Smooth muscle cell (in vitro differentiated cells): Measurements from ENCODE around the gene ARHGAP1. TPM values are rescaled to one million over a fixed set of nuclear protein-coding genes. Genes with fewer than 3 reads are reported as not detected.
"Not testable (repeated sequence)": the region's sequence is repeated elsewhere in the genome, so short reads cannot be mapped to it uniquely, and the experiment has no call there.

Source experiments
- DNase-seq: peaks from one replicate; lab custom pipeline; 2025; ENCODE audit not compliant: unreplicated experiment; lab: John Stamatoyannopoulos, UW
- H2AFZ ChIP-seq: fragments of 200-600 bp; sonication (generic); 2 replicates; pipeline ENCODE4 v1.6.0; 2016; ENCODE audit warnings: antibody characterized with exemption, low read depth, mild to moderate bottlenecking
- H3F3A ChIP-seq: fragments of 200-600 bp; sonication (generic); 2 replicates; pipeline ENCODE4 v1.6.0; 2017; ENCODE audit warnings: antibody characterized with exemption, low read depth
- H3K27ac ChIP-seq: fragments of 200-600 bp; sonication (generic); 2 replicates; pipeline ENCODE4 v1.5.1; 2016; ENCODE audit warnings: low read depth, mild to moderate bottlenecking
- H3K27me3 ChIP-seq: fragments of 200-600 bp; sonication (generic); 2 replicates; pipeline ENCODE4 v1.6.1; 2016; ENCODE audit warnings: low read depth, mild to moderate bottlenecking
- H3K36me3 ChIP-seq: fragments of 200-600 bp; sonication (generic); 2 replicates; pipeline ENCODE4 v1.5.1; 2016; ENCODE audit warnings: low read depth
- H3K4me1 ChIP-seq: fragments of 200-600 bp; sonication (generic); 2 replicates; pipeline ENCODE4 v1.5.1; 2016; ENCODE audit warnings: low read depth
- H3K4me2 ChIP-seq: fragments of 200-600 bp; sonication (generic); 2 replicates; pipeline ENCODE4 v1.6.0; 2016; ENCODE audit warnings: mild to moderate bottlenecking
- H3K4me3 ChIP-seq: fragments of 200-600 bp; sonication (generic); 2 replicates; pipeline ENCODE4 v1.5.1; 2016; ENCODE audit warnings: mild to moderate bottlenecking
- H3K79me2 ChIP-seq: fragments of 200-600 bp; sonication (generic); 2 replicates; pipeline ENCODE4 v1.6.0; 2016; ENCODE audit warnings: low read depth, mild to moderate bottlenecking
- H3K9ac ChIP-seq: fragments of 200-600 bp; sonication (generic); 2 replicates; pipeline ENCODE4 v1.6.0; 2016; ENCODE audit warnings: low read depth
- H3K9me3 ChIP-seq: fragments of 200-600 bp; sonication (generic); replicated peaks from 2 replicates; pipeline ENCODE4 v1.5.1; 2016; ENCODE audit warnings: low read depth
- H4K20me1 ChIP-seq: fragments of 200-600 bp; sonication (generic); 2 replicates; pipeline ENCODE4 v1.6.0; 2016; ENCODE audit warnings: low read depth
- CTCF ChIP-seq: fragments of 200-600 bp; sonication (generic); IDR thresholded peaks from 2 replicates; pipeline ENCODE4 v1.5.1; 2017; ENCODE audit warnings: borderline replicate concordance, mild to moderate bottlenecking, antibody characterized with exemption; ENCODE audit not compliant: insufficient read depth, poor library complexity, severe bottlenecking
- WGBS: methylation state at CpG from one replicate; pipeline ENCODE4 v1.1.7; 2016; ENCODE audit warnings: low lambda C conversion rate; 5-methylcytosine and 5-hydroxymethylcytosine counted together
- polyA plus RNA-seq: library from polyadenylated mRNA; unstranded; fragments of >200 nt; fragmentation: Nextera tagmentation; extraction: Ambion mirVana; gene quantifications from 2 replicates; pipeline ENCODE4 v1.2.1, GENCODE V29; 2016
- total RNA-seq: library from RNA; depleted of rRNA; stranded (reverse); fragments of >200 nt; gene quantifications from 2 replicates; pipeline ENCODE4 v1.2.3, GENCODE V29; 2014

Gene ARHGAP1
- total and polyA plus RNA-seq, 2 experiments from 2014 or later, result 40.9 to 98.4 TPM

- peaks cover 4% of the 10 kb centered on the region for H3K4me1 ChIP-seq
- no peak for TF ChIP-seq CTCF
- H3K36me3 ChIP-seq, result no peaks in the 10 kb centered on the region
- H3F3A ChIP-seq, result peaks cover 5% of the 10 kb centered on the region
- H3K9ac ChIP-seq, result no peak within 1 kb of the TSS
- no peak within 1 kb of the TSS for H3K4me2 ChIP-seq
- H3K27me3 ChIP-seq, result no peaks in the 10 kb centered on the region
- H3K9me3 ChIP-seq, result no peaks in the 10 kb centered on the region
- H4K20me1 ChIP-seq, result no peaks in the 10 kb centered on the region
- H3K4me3 ChIP-seq, result no peak within 1 kb of the TSS
- WGBS, result 93% methylated on average over 7 of the region's 7 CpGs
- no peak within 1 kb of the TSS for H2AFZ ChIP-seq
- no peaks in the 10 kb centered on the region for H3K79me2 ChIP-seq
- no peak within 1 kb of the TSS for H3K27ac ChIP-seq
- no peak for DNase-seq
Measured at GRCh38 chr11:46719048-46719542, 18.7 kb upstream of the ARHGAP1 start, which contains the start of gene F2. Gene F2, plus strand, starts transcription at chr11:46719213. Its CDS starts 23 bp downstream, at chr11:46719236.

- Histone ChIP-seq H3K4me1 (peaks cover 4% of the 10 kb centered on the region), H3K36me3 (no peaks in the 10 kb centered on the region), H2AFZ (no peak overlapping the region), H3K9ac (no peak overlapping the region), H3K27me3 (no peaks in the 10 kb centered on the region), H3K4me3 (no peak overlapping the region), H4K20me1 (no peaks in the 10 kb centered on the region), H3K27ac (no peak overlapping the region), H3K79me2 (no peaks in the 10 kb centered on the region), H3K9me3 (no peaks in the 10 kb centered on the region), H3F3A (peaks cover 5% of the 10 kb centered on the region), H3K4me2 (no peak overlapping the region)
- 93% methylated on average over 11 of the region's 11 CpGs for WGBS
- TF ChIP-seq CTCF, result no peak
- no peak for DNase-seq
Measured at GRCh38 chr11:46718155-46719019, 18.0 kb upstream of the ARHGAP1 start.

- H3K36me3 ChIP-seq, H3K27ac ChIP-seq, H3K4me3 ChIP-seq, H4K20me1 ChIP-seq, H3K9me3 ChIP-seq, H3K27me3 ChIP-seq, DNase-seq, H2AFZ ChIP-seq, H3K4me1 ChIP-seq, H3K4me2 ChIP-seq, H3F3A ChIP-seq, H3K9ac ChIP-seq, H3K79me2 ChIP-seq: not testable (repeated sequence)
- WGBS, result 95% methylated on average over 2 of the region's 2 CpGs
Measured at GRCh38 chr11:46717825-46718154, 17.4 kb upstream of the ARHGAP1 start.

- H3F3A ChIP-seq, result peaks cover 5% of the 10 kb centered on the region
- no peak overlapping the region for H3K4me3 ChIP-seq
- H3K9me3 ChIP-seq, result no peaks in the 10 kb centered on the region
- H2AFZ ChIP-seq, result no peak overlapping the region
- H3K79me2 ChIP-seq, result no peaks in the 10 kb centered on the region
- peaks cover 4% of the 10 kb centered on the region for H3K4me1 ChIP-seq
- H3K4me2 ChIP-seq, result no peak overlapping the region
- DNase-seq, result no peak
- no peaks in the 10 kb centered on the region for H3K27me3 ChIP-seq
- no peak overlapping the region for H3K27ac ChIP-seq
- 90% methylated on average over 7 of the region's 7 CpGs for WGBS
- TF ChIP-seq CTCF, result no peak
- no peaks in the 10 kb centered on the region for H4K20me1 ChIP-seq
- H3K9ac ChIP-seq, result no peak overlapping the region
- H3K36me3 ChIP-seq, result no peaks in the 10 kb centered on the region
Measured at GRCh38 chr11:46712874-46713576, 12.6 kb upstream of the ARHGAP1 start.
